DMS153 (cell line): ENCODE measurements around the gene TUBGCP3.
A peak's percentile ranks its signal among the peaks of the same experiment; 100 is the strongest.
"Not testable (repeated sequence)": the region's sequence is repeated elsewhere in the genome, so short reads cannot be mapped to it uniquely, and the experiment has no call there.

Experiments used
- DNase-seq: peaks from one replicate; lab custom pipeline; 2025; lab: John Stamatoyannopoulos, UW

TUBGCP3 gene, protein sequence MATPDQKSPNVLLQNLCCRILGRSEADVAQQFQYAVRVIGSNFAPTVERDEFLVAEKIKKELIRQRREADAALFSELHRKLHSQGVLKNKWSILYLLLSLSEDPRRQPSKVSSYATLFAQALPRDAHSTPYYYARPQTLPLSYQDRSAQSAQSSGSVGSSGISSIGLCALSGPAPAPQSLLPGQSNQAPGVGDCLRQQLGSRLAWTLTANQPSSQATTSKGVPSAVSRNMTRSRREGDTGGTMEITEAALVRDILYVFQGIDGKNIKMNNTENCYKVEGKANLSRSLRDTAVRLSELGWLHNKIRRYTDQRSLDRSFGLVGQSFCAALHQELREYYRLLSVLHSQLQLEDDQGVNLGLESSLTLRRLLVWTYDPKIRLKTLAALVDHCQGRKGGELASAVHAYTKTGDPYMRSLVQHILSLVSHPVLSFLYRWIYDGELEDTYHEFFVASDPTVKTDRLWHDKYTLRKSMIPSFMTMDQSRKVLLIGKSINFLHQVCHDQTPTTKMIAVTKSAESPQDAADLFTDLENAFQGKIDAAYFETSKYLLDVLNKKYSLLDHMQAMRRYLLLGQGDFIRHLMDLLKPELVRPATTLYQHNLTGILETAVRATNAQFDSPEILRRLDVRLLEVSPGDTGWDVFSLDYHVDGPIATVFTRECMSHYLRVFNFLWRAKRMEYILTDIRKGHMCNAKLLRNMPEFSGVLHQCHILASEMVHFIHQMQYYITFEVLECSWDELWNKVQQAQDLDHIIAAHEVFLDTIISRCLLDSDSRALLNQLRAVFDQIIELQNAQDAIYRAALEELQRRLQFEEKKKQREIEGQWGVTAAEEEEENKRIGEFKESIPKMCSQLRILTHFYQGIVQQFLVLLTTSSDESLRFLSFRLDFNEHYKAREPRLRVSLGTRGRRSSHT

GRCh38 chr13:112587764-112588489 is at the start of gene TUBGCP3:
TUBGCP3 (minus strand) TSS chr13:112588153; CDS start chr13:112587980, 173 bp downstream.
- DNase-seq, result peak; percentile 83

GRCh38 chr13:112637017-112637801 is 49.3 kb upstream of the TUBGCP3 start:
- no peak for DNase-seq

DNA sequence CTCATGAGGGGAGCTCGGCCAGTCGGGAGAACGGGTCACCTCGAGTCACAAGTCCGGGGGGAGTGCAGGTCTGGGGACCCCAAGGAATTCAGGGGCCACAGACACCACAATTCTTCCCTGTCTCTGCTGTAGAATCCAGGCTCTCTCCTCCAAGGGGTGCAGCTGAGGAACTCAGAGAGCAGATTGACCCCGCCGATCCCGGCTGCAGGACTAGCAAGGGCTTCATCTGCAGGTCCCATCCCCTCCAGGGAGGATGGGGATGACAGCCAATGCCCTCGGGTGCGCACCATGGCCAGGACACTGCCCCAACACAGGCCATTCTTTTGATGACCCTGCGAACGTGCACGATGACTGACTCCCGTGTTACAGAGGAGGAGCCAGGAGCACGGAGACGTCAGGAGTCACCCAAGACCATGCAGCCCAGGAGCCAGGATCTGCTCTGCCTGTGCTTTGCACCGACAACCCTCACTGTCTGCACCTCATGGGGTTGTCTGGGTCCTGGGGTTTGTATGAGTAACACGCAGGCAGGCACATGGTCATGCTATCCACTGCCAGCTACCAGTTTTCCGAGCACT is 48.5 kb upstream of the TUBGCP3 start:
- no peak for DNase-seq

DNA sequence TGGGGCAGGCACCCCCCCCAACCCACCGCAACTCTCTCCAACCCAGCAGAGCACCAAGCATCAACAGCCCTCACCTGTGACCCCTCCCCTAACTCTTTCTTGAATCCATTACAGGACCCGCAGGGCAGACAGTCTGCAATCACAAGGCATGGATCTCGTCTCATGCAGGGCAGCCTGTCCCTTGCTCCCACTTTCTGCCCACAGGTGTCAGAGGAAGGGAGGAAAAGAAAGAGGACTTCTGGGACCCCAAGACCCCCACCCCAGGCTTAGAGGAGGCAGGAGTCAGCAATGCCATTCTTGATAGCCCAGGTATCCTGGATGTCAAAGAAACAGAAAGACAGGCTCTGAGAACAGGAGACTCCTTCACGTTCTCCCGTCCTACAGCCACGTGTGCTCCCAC is 47.4 kb upstream of the TUBGCP3 start:
- no peak for DNase-seq

DNA sequence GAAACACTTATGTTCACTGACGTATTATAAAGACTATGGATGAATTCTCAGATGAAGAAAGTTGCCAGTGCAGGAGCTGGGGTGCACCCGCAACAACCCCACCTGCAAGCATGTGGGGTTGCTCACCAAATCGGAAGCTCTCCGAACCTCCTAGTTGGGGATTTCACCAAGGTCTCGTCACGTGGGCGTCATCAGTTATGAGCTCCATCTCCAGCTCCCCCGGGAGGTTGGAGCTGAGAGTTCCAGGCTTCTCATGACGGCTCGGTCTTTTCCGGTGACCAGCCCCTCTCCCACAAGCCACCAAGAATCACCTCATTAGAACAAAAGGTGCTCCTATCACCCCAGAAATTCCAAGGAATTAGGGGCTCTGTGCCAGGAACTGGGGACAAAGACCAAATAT is 46.1 kb upstream of the TUBGCP3 start:
- DNase-seq, result no peak

- DNase-seq, result not testable (repeated sequence)
Measured at GRCh38 chr13:112630226-112630625, 42.3 kb upstream of the TUBGCP3 start.

DNA sequence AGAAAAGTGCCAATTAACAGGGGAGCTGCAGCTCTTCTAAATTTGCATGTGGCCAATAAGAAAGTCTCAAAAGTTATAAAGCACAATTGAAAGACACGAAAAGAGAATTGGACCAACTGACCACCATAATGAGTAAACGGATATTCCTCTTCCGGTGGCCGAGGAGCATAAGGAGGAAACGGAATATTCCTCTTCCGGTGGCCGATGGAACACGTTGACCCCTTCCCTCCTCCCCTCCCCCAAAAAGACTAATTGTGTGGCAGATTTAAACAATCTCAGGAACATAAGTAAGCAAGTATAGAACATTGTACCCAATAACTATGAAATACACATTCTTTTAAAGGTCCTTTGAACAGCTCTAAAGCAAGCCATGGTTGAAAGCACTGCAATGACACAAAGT is 41.2 kb upstream of the TUBGCP3 start:
- no peak for DNase-seq

GRCh38 chr13:112627613-112628012 is 39.7 kb upstream of the TUBGCP3 start:
- DNase-seq, result not testable (repeated sequence)

DNA sequence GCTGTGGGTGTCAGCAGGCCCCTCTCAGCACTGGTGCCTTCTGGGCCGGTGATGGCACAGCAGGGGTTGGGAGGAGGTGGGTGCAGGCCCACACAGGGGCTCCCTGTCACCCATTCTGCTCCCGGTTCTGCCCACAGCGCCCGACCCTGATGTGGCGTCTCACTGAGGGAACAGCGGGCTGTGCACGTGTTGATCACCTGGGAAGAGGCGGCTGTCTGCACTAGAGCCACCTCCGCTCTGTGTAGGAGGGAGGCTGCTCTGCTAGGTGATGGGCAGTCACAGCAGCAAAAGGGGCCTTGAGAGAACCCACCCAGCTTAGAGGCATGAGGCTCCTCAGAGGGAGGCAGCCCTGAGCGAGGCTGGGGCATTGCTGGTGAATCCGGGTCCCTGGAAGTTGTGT is 39.2 kb upstream of the TUBGCP3 start:
- DNase-seq, result no peak

DNA sequence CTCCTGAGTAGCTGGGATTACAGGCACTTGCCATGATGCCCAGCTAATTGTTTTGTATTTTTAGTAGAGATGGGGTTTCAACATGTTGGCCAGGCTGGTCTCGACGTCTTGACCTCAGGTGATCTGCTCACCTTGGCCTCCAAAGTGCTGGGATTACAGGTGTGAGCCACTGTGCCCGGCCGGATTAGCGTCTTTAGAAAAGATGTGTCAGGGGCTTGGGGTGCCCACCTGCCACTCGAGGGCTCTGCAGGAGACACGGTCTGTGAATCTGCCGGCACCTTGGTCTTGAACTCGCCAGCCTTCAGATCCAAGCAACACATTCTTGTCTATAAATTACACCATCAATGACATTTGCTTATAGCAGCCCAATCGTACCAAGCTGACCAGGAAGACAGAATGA is 38.8 kb upstream of the TUBGCP3 start:
- no peak for DNase-seq

DNA sequence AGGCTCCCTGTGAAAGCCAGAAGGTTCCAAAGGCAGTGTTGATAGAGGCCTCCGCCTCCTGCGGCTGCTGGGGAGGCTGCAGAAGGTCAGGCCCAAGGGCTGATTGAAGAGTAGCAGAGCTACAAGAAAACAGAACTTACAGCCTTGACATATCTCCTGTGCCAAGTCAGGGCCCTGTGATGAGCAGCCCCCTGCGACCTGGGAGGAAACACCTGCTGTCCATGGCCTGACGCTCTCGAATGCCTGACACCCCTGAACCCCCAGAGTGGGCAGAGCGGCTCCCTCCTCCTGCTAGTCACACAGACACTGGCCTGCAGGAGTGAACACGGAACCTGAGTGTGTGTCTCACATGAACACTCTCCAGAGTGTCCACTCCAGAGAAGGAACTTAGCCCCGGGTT is 38.2 kb upstream of the TUBGCP3 start:
- no peak for DNase-seq

- no peak for DNase-seq
Measured at GRCh38 chr13:112625698-112626097, 37.7 kb upstream of the TUBGCP3 start.

DNA sequence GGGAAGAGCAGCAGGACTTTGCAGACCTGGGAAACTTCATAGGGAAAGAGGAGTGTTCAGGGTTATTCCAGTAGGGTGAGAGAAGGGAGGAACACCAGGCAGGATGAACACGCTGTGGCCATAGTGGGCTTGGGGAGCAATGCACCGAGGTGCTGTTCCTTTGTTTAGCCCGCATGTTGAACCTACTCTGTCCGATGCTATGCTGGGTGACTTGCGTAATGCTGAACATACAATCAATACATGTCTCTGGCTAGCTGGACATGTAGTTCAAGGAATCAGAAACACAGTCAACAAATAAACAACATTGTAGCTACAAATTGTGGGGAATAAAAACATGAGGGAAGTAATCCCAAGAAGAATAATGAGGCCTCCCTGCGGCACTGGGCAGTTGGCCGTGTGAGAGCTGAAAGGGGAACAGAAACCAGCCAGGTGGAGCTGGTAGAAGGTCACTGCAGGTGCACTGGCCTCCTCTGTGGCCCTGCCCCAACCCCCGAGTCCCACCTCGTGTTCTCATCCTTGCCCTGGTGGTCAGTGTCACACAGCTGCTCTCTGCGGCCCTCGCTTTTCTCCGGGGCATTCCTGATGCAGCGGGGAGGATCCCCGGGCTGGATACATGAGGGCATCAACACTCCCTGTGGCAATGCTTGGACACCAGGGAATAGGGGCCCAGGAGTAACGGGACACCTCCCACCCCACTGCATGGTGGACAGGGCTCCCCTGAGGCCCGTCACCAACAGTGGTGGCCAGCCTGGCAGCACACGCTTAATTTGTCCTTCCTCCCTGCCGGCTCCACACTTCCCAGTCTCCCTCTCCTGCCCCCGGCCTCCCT is 36.9 kb upstream of the TUBGCP3 start:
- DNase-seq, result no peak

- no peak for DNase-seq
Measured at GRCh38 chr13:112624040-112624439, 36.1 kb upstream of the TUBGCP3 start.

- DNase-seq, result no peak
Measured at GRCh38 chr13:112623051-112623711, 35.2 kb upstream of the TUBGCP3 start.

- DNase-seq, result no peak
Measured at GRCh38 chr13:112622375-112622774, 34.4 kb upstream of the TUBGCP3 start.

- peak; percentile 95 for DNase-seq
Measured at GRCh38 chr13:112619730-112620631, 32.0 kb upstream of the TUBGCP3 start.

DNA sequence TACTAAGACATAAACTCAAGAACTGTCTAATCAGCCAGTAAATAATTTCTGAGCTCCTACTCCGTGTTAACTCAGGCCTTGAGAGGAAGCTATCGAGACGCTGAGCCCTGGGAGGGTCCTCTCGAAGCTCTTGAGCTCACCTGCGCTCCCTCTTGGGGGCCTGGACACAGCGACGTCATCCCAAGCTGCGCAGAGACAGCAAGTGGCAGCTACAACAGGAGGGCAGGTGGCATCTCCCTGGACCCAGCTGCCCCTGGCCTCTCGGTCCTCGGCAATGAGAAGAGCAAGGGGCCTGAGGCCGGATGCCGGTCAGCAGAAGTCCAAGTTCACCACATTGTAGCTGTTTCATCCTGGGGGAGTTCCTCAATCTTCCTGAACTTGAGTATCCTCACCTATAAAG is 30.5 kb upstream of the TUBGCP3 start:
- no peak for DNase-seq
